Small intestine (tissue), 7 donors: ENCODE measurements around the gene DESI2. TPM values are rescaled to one million over a fixed set of nuclear protein-coding genes. Genes with fewer than 3 reads are reported as not detected.
A peak's percentile ranks its signal among the peaks of the same experiment; 100 is the strongest.
"Not testable (repeated sequence)": the region's sequence is repeated elsewhere in the genome, so short reads cannot be mapped to it uniquely, and the experiment has no call there.

Source experiments
- DNase-seq, 2 donors: peaks; one replicate each; pipeline versions ENCODE4 v3.0.0 to v3.0.0-alpha.2; 2013
- FAIRE-seq: peaks from 2 replicates; lab custom pipeline; 2012; peaks lifted over from hg19 to GRCh38; lab: Jason Lieb, UNC
- H3K27ac ChIP-seq, 3 donors: one replicate each; pipeline ENCODE4 v1.5.1; 2013; ENCODE audit warnings: low read length in 2 of 3, mild to moderate bottlenecking in 2 of 3, control low read depth in 1 of 3, inconsistent platforms in 1 of 3, low read depth in 1 of 3, moderate library complexity in 1 of 3
- H3K27me3 ChIP-seq, 3 donors: one replicate each; pipeline ENCODE4 v1.6.1; 2013; ENCODE audit warnings: low read length in 3 of 3, inconsistent platforms in 1 of 3; ENCODE audit not compliant: control insufficient read depth in 3 of 3, insufficient read depth in 3 of 3
- H3K36me3 ChIP-seq, 3 donors: one replicate each; pipeline ENCODE4 v1.6.1; 2013; ENCODE audit warnings: low read length in 3 of 3, inconsistent platforms in 1 of 3, low read depth in 1 of 3, mild to moderate bottlenecking in 1 of 3, moderate library complexity in 1 of 3; ENCODE audit not compliant: control insufficient read depth in 3 of 3, insufficient read depth in 2 of 3
- H3K4me1 ChIP-seq, 3 donors: one replicate each; pipeline ENCODE4 v1.6.1; 2013; ENCODE audit warnings: low read length in 2 of 3, inconsistent platforms in 1 of 3, low read depth in 1 of 3, mild to moderate bottlenecking in 1 of 3, moderate library complexity in 1 of 3; ENCODE audit not compliant: control insufficient read depth in 3 of 3, insufficient read depth in 2 of 3
- H3K4me3 ChIP-seq, 3 donors: one replicate each; pipeline ENCODE4 v1.5.1; 2013; ENCODE audit warnings: low read length in 3 of 3, control low read depth in 1 of 3, inconsistent platforms in 1 of 3, low read depth in 1 of 3, mild to moderate bottlenecking in 1 of 3, moderate library complexity in 1 of 3
- H3K9me3 ChIP-seq, 2 donors: one replicate each; pipeline ENCODE4 v1.6.1; 2013; ENCODE audit warnings: low read depth in 1 of 2, low read length in 1 of 2; ENCODE audit not compliant: control insufficient read depth in 2 of 2, insufficient read depth in 1 of 2
- WGBS, 3 donors: extraction: QIAGEN DNeasy Blood & Tissue Kit; methylation state at CpG; one replicate each; pipeline ENCODE4 v1.1.7; 2013; 5-methylcytosine and 5-hydroxymethylcytosine counted together
- polyA plus RNA-seq, 4 donors: library from polyadenylated mRNA; stranded (reverse) in 3 of 4; unstranded in 1 of 4; fragments of 200-250 nt in 3 of 4; fragments of 120-200 nt in 1 of 4; gene quantifications; one replicate each; pipeline versions ENCODE4 v1.2.1 to v1.2.3, GENCODE V29; 2013
- donor health status: healthy with polysubstance abuse.
- donor health status: control.
- donor health status: control.
- donor health status: Bipolar disorder and iron deficiency.
- donor health status: healthy.

The DESI2 gene
- polyA plus RNA-seq, 4 donors = 14.1 to 21.4 (median 17.7) TPM

DNA sequence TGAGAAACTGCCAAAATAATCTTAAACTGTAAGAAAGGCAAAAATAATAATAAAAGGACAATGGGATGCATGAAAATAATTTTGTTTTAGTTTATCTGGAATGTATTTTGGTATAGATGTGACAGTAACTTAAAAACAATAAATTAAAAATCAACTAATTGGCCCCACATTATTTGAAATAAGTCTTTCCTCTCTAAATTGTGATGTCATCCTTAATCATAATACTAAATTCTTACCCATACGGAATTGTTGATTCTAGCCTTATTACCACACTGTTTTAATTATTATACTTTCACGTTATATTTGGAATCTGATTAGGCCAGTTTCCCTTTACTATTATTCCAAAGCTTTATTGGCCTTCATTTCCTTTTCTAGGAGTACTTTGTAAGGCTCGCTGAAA is 7.7 kb downstream of the DESI2 start:
- Histone ChIP-seq H3K27ac (no peak overlapping the region), H3K4me3 (no peak overlapping the region), H3K27me3 (no peaks in the 10 kb centered on the region), H3K4me1 (peaks cover 2 to 12% (median 9%) of the 10 kb centered on the region in 3 donors), H3K36me3 (peaks cover 0 to 4% (median 0%) of the 10 kb centered on the region in 3 donors), H3K9me3 (no peaks in the 10 kb centered on the region)
- 95 to 99% (median 98%) methylated on average over 3 of the region's 3 CpGs for WGBS, 3 donors
- no peak for DNase-seq
- FAIRE-seq = no peak

DNA sequence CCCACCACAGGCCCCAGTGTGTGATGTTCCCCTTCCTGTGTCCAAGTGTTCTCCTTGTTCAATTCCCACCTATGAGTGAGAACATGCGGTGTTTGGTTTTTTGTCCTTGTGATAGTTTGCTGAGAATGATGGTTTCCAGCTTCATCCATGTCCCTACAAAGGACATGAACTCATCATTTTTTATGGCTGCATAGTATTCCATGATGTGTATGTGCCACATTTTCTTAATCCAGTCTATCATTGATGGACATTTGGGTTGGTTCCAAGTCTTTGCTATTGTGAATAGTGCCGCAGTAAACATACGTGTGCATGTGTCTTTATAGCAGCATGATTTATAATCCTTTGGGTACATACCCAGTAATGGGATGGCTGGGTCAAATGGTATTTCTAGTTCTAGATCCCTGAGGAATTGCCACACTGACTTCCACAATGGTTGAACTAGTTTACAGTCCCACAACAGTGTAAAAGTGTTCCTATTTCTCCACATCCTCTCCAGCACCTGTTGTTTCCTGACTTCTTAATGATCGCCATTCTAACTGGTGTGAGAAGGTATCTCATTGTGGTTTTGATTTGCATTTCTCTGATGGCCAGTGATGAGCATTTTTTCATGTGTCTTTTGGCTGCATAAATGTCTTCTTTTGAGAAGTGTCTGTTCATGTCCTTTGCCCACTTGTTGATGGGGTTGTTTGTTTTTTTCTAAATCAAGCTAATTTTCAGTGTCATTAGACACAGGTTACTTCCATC is 8.8 kb downstream of the DESI2 start:
- not testable (repeated sequence) for DNase-seq, H3K4me1 ChIP-seq
- WGBS, 3 donors = 92 to 100% (median 96%) methylated on average over 2 of the region's 4 CpGs

DNA sequence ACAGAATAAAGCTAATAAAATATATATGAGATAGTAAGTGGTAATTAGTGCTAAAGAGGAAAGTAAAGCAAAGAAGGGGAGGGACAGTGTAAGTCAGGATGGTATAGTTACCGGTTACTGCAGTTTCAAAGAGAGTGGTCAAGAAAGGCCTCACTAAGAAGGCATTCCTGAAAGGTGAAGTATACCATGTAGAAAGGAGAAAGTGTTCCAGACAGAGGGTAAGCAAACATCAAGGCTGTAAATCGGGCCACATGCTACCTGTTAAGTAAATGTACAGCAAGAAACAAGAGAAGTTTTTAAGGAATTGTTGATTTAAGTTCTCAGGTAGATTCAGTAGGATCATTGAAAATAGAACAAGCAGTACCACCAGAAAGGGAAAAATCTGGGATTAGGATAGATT is 9.7 kb downstream of the DESI2 start:
- no peak overlapping the region for H3K27ac ChIP-seq
- peaks cover 2 to 4% (median 3%) of the 10 kb centered on the region in 3 donors for H3K4me1 ChIP-seq
- H3K27me3 ChIP-seq = no peaks in the 10 kb centered on the region
- FAIRE-seq = no peak
- no peak overlapping the region for H3K4me3 ChIP-seq
- peak in 1 of 2 donors; percentile 50 for DNase-seq
- no peaks in the 10 kb centered on the region for H3K9me3 ChIP-seq
- peaks cover 0 to 4% (median 0%) of the 10 kb centered on the region in 3 donors for H3K36me3 ChIP-seq
- WGBS, 3 donors = 58 to 77% (median 71%) methylated on average over 2 of the region's 2 CpGs

More for the DNA sequence above, 8.8 kb downstream of the DESI2 start:
- not testable (repeated sequence) for H3K9me3 ChIP-seq, H3K36me3 ChIP-seq, H3K4me3 ChIP-seq, FAIRE-seq, H3K27ac ChIP-seq, H3K27me3 ChIP-seq

DNA sequence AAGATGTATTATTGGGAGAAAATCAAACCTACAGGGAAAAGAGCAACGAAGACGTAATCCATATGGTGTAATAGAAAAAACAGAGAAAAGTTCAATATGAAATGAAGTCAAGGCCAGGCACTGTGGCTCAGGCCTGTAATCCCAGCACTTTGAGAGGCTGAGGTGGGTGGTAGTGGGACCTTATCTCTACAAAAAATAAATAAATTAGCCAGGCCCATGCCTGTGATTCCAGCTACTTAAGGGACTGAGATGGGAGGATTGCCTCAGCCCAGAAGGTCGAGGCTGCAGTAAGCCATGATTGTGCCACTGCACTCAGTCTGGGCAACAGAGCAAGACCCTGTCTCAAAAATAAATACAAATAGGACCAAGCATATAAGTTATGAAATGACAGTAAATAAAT is 11.4 kb downstream of the DESI2 start:
- Histone ChIP-seq H3K36me3 (peaks cover 0 to 6% (median 0%) of the 10 kb centered on the region in 3 donors), H3K4me1 (peaks cover 0 to 5% (median 3%) of the 10 kb centered on the region in 3 donors), H3K9me3 (no peaks in the 10 kb centered on the region), H3K27me3 (no peaks in the 10 kb centered on the region), H3K27ac (no peak overlapping the region), H3K4me3 (no peak overlapping the region)
- DNase-seq (no peak), FAIRE-seq (no peak)
- 86 to 93% (median 90%) methylated on average over 3 of the region's 3 CpGs for WGBS, 3 donors

DNA sequence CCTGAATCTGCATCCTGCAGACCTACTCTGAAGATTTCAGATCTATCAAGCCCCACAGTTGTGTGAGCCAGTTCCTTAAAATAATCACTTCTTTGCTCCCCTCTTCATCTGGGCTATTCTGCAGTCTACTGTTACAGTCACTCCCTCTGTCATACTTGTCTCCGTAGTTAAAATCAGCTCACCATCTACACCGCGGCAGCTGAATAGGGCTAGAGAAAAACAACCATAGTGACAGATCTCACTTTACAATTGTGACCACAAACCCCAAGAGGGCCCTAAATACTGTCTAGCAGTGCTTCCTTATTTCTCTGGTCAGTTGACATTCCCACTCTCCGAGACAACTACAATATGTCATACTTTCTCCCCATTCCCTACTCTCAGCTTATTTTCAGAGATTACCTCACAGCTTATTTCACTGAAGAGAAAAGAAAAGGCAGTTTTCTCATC is 12.9 kb downstream of the DESI2 start:
- Histone ChIP-seq H3K9me3 (no peaks in the 10 kb centered on the region), H3K4me3 (no peak overlapping the region), H3K27ac (no peak overlapping the region), H3K27me3 (no peaks in the 10 kb centered on the region), H3K36me3 (peaks cover 0 to 2% (median under 1%) of the 10 kb centered on the region in 3 donors), H3K4me1 (peaks cover 0 to 5% (median 3%) of the 10 kb centered on the region in 3 donors)
- no peak for DNase-seq
- FAIRE-seq = no peak
- WGBS, 3 donors = 65 to 84% (median 80%) methylated on average over 4 of the region's 4 CpGs

DNA sequence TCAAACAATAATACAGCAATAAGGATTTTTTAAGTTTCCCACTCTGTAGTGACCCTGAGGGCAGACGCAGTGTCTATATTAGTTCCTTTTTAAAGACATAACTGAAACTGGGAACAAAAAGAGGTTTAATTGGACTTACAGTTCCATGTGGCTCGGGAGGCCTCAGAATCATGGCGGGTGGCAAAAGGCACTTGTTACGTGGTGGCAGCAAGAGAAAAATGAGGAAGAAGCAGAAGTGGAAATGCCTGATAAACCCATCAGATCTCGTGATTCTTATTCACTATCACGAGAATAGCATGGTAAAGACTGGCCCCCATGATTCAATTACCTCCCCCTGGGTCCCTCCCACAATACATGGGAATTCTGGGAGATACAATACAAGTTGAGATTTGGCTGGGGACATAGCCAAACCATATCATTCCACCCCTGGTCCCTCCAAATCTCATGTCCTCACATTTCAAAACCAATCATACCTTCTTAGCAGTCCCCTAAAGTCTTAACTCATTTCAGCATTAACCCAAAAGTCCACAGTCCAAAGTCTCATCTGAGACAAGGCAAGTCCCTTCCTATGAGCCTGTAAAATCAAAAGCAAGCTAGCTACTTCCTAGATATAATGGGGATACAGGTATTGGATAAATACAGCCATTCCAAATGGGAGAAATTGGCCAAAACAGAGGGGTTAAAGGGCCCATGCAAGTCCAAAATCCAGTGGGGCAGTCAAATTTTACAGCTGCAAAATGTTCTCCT is 13.9 kb downstream of the DESI2 start:
- H3K27ac ChIP-seq, H3K4me3 ChIP-seq, H3K9me3 ChIP-seq, H3K4me1 ChIP-seq, H3K27me3 ChIP-seq, FAIRE-seq, H3K36me3 ChIP-seq: not testable (repeated sequence)
- DNase-seq = peak in 1 of 2 donors; percentile 35
- WGBS, 3 donors = 80 to 88% (median 80%) methylated on average over 6 of the region's 6 CpGs

DNA sequence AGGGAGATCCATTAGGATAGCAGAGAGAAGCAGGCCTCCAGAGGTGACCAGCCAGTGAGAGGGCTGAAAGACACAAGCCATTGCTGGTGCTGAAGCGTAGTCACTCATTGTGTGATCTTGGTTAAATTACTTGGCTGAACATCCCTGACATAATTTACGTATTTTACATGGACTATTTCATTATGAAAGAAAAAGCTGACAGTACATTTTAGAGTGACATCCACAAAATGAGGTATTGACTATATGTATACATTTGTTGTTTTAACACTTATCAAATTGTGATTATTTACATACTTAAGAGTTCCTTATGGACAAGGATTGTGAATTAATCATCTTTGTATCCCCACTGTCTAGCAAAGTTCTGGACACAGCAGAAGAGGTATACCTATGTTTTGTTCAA is 14.9 kb downstream of the DESI2 start:
- Histone ChIP-seq H3K4me3 (no peak overlapping the region), H3K27ac (no peak overlapping the region), H3K4me1 (peaks cover 0 to 5% (median 3%) of the 10 kb centered on the region in 3 donors), H3K27me3 (no peaks in the 10 kb centered on the region), H3K9me3 (no peaks in the 10 kb centered on the region), H3K36me3 (peaks cover 0 to 6% (median 3%) of the 10 kb centered on the region in 3 donors)
- 95 to 97% (median 96%) methylated on average over 2 of the region's 2 CpGs for WGBS, 3 donors
- DNase-seq (no peak), FAIRE-seq (no peak)

DNA sequence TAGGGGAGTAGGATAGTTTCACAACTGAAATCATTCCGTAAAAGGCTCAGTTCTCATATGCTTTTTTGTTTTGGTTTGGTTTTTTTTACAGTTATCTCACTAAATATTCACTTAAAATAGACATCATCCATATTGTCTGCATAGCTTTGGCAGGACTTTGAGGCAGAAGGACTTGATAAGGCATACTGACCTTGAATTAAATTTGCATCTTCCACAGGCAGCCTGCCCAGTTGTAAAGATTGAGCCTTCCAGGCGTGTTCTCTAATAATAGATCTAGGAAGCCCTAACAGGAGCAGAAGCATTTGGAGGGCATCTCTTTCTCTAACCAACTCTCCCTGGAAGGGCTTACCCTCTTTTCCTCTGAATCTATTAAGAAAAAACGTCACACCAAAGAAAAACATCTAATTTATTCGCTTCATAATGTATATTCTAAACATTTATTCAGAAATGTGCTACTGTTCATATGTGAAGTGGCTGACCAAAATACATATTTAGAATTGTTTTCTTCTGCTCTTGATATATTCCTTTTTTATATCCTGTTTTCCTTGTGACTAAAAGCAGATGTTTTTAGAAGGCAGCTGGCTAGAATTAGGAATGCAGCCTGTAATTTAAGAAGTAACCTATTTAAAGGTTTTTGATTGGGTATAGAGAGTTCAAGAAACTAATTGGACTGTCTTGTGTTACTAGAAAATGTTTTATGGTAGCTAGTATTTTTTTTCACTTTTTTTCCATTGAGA is 20.2 kb downstream of the DESI2 start:
- Histone ChIP-seq H3K27ac (no peak overlapping the region), H3K27me3 (no peaks in the 10 kb centered on the region), H3K4me1 (no peaks in the 10 kb centered on the region), H3K4me3 (no peak overlapping the region), H3K9me3 (no peaks in the 10 kb centered on the region), H3K36me3 (peaks cover 0 to 9% (median 3%) of the 10 kb centered on the region in 3 donors)
- FAIRE-seq = no peak
- DNase-seq = no peak
- 43 to 53% (median 52%) methylated on average over 4 of the region's 4 CpGs for WGBS, 3 donors
